ENCODE measurements around the gene B4GALNT4. TPM values are rescaled to one million over a fixed set of nuclear protein-coding genes. Genes with fewer than 3 reads are reported as not detected.

B4GALNT4 gene
- total and polyA plus RNA-seq, 2 of the 8 experiments (the other 6 are each of a cell fraction or from before 2014, with no cell fraction given) = 40.9 to 76.3 TPM

DNA sequence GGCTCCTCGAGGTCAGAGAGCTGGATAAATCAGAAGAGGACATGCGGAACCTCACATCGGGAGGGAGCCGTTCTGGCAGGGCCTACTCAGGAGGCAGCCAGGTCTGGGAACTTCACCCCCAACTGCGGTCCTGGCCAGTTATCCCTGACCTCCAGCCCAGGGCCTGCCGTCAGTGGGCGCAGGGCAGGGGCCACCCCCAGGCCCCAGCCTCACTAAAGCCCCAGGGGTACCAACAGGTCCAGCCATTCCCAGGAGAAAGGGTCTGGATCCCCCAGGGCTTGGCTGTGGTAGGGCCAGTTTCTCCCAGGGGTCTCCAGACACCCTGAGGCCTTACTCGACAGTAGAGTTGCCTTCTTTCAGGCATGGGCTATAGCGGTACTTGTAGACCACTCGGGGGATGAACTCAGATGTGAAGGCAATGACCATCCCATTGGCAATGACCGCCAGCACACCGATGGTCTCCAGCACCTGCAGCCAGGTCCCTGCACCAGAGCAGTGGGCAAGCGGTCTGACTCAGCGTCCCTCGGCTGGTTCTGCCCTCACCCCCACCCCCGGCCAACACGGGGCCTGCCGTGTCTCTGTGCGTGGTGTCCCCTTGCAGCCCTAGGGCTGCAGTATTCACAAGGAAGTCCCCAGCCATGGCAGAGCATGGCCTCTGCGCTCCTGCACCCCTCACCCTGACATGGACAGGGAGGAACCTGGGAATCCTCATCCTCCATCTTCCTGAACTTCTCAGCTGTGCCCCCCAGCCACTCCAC lies 50.1 kb downstream of the B4GALNT4 start (continued):
- TF ChIP-seq, protein P1, sequence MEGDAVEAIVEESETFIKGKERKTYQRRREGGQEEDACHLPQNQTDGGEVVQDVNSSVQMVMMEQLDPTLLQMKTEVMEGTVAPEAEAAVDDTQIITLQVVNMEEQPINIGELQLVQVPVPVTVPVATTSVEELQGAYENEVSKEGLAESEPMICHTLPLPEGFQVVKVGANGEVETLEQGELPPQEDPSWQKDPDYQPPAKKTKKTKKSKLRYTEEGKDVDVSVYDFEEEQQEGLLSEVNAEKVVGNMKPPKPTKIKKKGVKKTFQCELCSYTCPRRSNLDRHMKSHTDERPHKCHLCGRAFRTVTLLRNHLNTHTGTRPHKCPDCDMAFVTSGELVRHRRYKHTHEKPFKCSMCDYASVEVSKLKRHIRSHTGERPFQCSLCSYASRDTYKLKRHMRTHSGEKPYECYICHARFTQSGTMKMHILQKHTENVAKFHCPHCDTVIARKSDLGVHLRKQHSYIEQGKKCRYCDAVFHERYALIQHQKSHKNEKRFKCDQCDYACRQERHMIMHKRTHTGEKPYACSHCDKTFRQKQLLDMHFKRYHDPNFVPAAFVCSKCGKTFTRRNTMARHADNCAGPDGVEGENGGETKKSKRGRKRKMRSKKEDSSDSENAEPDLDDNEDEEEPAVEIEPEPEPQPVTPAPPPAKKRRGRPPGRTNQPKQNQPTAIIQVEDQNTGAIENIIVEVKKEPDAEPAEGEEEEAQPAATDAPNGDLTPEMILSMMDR (IDR thresholded peaks at IDR 0.05; ENCODE audit: control extremely low read depth in 1 of 3, insufficient read depth in 1 of 3, low read depth in 1 of 3, low read length in 3 of 3) = no peak
- TF ChIP-seq RFX5 (IDR thresholded peaks at IDR 0.05; ENCODE audit: borderline replicate concordance, low read depth, low read length) = no peak
- TF ChIP-seq EP300 (IDR thresholded peaks at IDR 0.05; ENCODE audit: borderline replicate concordance in 1 of 2, low read depth in 2 of 2, low read length in 2 of 2) = no peak
- no peak for TF ChIP-seq JUN (IDR thresholded peaks at IDR 0.05; ENCODE audit: low read depth, low read length)
- no peak for TF ChIP-seq CTBP2 (IDR thresholded peaks at IDR 0.05; ENCODE audit: borderline replicate concordance, insufficient read depth, insufficient read length, low read length)
- TF ChIP-seq, protein P2, sequence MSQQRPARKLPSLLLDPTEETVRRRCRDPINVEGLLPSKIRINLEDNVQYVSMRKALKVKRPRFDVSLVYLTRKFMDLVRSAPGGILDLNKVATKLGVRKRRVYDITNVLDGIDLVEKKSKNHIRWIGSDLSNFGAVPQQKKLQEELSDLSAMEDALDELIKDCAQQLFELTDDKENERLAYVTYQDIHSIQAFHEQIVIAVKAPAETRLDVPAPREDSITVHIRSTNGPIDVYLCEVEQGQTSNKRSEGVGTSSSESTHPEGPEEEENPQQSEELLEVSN (IDR thresholded peaks at IDR 0.05) = no peak
- no peak for TF ChIP-seq CREB1 (IDR thresholded peaks at IDR 0.05)
- TF ChIP-seq POLR2A (IDR thresholded peaks at IDR 0.05; ENCODE audit: control extremely low read depth in 1 of 2, low read depth in 2 of 2, low read length in 2 of 2) = no peak

All from H1 (cell line).